Stimulated activated CD4-positive, alpha-beta T cell treated with anti-CD3 and anti-CD28 coated beads, Interleukin-12 subunit alpha, Interleukin-12 subunit beta, amount 100 ng/mL, for 4 hours (primary cell): ENCODE measurements around the gene CFAP91.

Source experiments
- DNase-seq: peaks from one replicate; pipeline ENCODE4 v3.0.0-alpha.2; 2020

The CFAP91 gene

DNA sequence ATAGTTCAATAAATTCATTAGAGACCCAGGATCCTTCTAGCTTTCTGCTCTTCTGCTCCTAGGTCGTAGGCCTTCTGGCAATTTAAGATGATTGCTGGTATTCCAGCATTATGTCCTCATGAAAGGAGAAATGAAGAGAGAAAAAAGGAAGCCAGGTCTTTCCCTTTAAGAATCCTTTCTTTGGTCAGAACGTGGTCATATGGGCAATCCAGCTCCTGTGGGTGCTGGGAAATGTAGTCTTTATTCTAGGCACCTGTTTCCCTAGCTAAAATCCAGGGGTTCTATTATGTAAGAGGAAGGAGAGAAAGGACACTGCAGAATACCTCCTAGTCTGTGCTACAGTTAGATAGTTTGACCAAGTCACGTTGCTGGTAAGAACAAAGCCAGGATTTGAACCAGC lies 43.6 kb downstream of the CFAP91 start:
- DNase-seq, result no peak

DNA sequence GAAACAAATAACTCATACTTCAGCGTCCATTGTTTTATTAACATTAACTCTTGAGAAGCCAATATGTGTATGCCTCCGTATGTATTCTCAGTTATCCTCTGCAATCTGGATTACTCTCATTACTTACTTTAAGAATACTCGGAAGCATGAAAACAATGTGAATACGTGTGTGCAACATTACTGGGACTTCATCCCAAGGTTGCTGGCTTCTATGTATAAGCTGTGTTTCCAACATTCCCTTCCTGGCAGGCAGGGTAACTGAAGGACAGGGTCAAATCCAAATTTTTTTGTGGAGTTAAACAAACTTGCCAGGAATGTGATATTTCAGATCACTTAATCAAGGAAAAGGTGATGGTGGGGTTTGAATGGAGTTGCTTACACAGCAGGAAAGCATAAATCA lies 44.5 kb downstream of the CFAP91 start:
- DNase-seq, result no peak

DNA sequence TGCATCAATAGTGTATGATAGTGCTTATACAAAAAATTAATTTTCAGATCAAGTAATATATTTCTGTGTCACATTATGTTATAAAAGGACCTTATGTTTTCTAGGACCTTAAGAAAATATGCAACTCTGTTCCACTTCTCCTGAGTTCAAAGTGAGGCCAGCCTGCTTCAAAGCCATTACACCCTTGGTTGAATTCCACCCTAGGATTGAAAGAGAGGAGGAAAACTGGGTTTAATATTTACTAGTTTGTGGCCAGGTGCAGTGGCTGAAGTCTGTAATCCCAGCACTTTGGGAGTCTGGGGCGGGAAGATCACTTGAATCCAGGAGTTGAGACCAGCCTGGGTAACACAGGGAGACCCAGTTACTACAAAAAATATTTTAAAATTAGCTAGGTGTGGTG lies 46.2 kb downstream of the CFAP91 start:
- DNase-seq, result no peak

DNA sequence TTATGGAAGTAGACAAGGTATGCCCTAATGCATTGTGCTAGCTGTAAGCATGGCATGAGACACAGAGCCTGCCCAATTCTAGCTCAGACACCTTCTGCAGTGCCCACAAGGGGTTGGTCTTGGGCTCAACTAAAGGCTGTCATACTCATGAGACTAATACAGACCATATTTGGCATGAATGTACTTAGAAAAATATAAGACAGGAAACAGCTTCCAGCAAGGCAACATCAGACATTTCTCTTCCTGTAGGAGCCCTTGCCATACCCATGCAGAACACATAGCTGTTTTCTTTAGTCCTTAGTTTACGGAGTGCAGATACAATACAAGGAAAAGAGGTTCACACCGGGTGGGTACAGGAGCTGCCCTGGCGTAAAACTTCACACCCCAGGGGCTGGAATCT lies 48.6 kb downstream of the CFAP91 start:
- DNase-seq, result no peak
